Measurements from ENCODE around the gene FUNDC2. TPM values are rescaled to one million over a fixed set of nuclear protein-coding genes. Genes with fewer than 3 reads are reported as not detected.
A peak's percentile ranks its signal among the peaks of the same experiment; 100 is the strongest.

The FUNDC2 gene
- total RNA-seq, 1 experiment from 2014 or later, result 63.8 TPM

DNA sequence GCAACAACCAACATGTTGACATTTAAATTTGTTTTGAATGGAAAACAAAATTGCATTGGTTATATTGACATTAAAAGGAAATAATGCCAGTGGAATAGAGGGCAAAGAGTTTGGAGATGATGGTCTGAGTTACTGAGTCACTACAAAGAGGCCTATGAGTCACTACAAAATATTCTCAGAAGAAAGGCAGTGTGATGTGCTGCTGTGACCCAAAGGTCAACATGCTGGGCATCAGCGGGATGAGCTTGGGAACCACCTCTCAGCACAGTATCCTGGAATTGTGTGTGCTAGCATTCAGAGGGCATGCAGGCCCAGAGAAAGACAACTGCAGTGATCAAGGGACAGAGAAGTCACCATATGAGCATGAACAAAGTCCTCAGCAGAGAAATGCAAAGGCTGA lies 41.5 kb downstream of the FUNDC2 start:
- Histone ChIP-seq H3K36me3 (0 out of 2 replicates have a peak, but pooled peaks cover 2% of the 10 kb centered on the region), H3K4me1 (replicated peaks) (peaks cover 29% of the 10 kb centered on the region), H3K27ac (0 out of 2 replicates have a peak overlapping the region, but pooled peaks have one; percentile 21), H3K27me3 (replicated peaks) (no peaks in the 10 kb centered on the region), H3K4me3 (no peak overlapping the region), H3K9me3 (replicated peaks) (no peaks in the 10 kb centered on the region)
- peak; percentile 35 to 50 for DNase-seq (ENCODE audit: low read depth in 1 of 2, low spot score in 2 of 2)

DNA sequence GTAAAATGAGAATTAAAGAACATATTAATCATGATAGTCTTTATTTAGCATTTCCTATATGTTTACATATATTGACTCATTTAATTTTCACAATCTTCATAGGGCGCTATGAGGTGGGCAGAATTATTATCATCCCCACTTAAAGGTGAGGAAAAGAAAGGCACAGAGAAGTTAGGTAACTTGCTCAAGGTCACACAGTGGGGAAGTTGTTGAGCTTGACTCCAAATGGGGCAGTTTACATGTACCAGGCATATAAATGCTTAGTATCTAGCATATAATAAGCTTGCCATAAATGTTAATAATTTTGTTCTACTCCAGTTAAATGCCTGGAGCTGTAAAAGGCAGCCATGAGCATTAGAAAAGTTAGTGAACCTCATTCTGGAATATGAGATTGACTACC lies 42.8 kb downstream of the FUNDC2 start:
- no peaks in the 10 kb centered on the region for H3K27me3 ChIP-seq (replicated peaks)
- no peak overlapping the region for H3K27ac ChIP-seq
- H3K36me3 ChIP-seq, result peaks cover 6% of the 10 kb centered on the region; the same call in 1 of the 2 replicates
- H3K9me3 ChIP-seq (replicated peaks), result no peaks in the 10 kb centered on the region
- no peak for DNase-seq (ENCODE audit: low read depth in 1 of 2, low spot score in 2 of 2)
- peak overlapping the region; percentile 72 for H3K4me3 ChIP-seq
- peaks cover 29% of the 10 kb centered on the region for H3K4me1 ChIP-seq (replicated peaks)

DNA sequence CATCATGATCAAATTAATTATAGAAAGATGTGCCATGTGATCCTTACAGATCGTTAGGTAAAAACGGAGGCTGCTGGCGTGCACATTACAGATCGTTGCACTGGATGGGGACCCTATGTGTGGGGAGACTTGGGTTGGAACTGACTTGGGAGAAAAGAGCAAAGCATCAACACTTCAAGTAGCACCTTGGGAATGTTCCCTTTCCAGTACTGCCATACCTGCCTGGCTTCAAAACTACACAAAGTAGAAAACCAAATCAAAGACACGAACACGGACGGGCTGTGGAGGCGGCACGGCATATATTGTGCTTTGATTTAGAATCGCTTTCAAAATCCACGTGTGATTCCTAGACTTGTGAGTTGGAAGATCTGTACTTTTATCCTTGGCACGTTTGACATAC lies 43.4 kb downstream of the FUNDC2 start:
- H3K27ac ChIP-seq, result peak overlapping the region; percentile 95
- H3K36me3 ChIP-seq, result peaks cover 6% of the 10 kb centered on the region; the same call in 1 of the 2 replicates
- peak overlapping the region; percentile 72 for H3K4me3 ChIP-seq
- H3K27me3 ChIP-seq (replicated peaks), result no peaks in the 10 kb centered on the region
- no peaks in the 10 kb centered on the region for H3K9me3 ChIP-seq (replicated peaks)
- peak in 1 of 2 experiments; percentile 2 for DNase-seq (ENCODE audit: low read depth in 1 of 2, low spot score in 2 of 2)
- peaks cover 25% of the 10 kb centered on the region for H3K4me1 ChIP-seq (replicated peaks)

DNA sequence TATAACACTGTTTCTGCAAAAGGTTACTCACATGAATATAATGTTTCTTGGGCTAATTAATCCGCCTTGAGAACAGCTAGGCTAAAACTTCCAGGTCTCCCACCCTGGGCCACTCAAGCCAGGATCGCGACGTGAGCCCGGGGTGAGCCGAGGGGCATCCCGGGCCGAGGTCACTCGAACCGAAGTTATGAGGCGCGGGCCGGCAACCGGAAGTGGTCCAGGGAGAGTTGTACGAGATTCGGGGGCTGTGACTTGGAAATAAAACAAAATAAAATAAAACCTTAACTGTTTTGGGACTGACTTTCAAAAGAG lies 44.0 kb downstream of the FUNDC2 start:
- Histone ChIP-seq H3K36me3 (peaks cover 9% of the 10 kb centered on the region; the same call in 1 of the 2 replicates), H3K27ac (peak overlapping the region; percentile 95), H3K27me3 (replicated peaks) (no peaks in the 10 kb centered on the region), H3K9me3 (replicated peaks) (no peaks in the 10 kb centered on the region), H3K4me3 (peak overlapping the region; percentile 72), H3K4me1 (replicated peaks) (peaks cover 20% of the 10 kb centered on the region)
- no peak for DNase-seq (ENCODE audit: low read depth in 1 of 2, low spot score in 2 of 2)

DNA sequence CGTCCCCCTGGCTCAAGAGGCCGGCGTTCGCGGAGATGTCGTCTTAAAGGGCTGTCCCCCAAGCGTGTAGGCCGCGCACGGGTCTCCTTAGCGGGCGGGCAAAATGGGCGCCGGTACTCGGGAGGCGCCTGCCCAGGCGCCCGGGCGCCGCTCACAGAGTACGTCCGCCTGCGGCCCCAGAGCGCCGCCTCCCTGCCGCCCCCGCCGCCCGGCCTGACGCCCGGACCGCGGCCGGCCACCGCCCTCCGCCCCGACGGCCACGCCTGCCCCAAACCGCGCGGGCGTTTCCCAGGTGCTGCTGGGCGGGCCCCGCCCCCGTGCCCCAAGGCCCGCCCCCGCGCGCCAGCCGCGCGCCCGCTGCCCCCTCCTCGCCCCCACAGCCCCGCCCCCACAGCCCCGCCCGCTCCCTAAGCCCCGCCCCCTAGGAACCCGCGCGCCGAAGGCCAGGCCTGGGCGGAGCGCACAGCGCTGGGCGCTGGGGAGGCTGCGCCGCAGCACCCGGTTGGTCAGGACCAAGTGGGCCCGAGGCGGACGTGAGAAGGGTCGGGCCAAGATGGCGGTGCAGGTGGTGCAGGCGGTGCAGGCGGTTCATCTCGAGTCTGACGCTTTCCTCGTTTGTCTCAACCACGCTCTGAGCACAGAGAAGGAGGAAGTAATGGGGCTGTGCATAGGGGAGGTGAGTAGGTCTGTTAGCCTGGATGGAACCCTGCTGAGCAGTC lies 44.5 kb downstream of the FUNDC2 start, which contains the start of the genes BRCC3, CMC4 and MTCP1:
BRCC3 (plus strand) TSS at position 534 of the 719 bp plus-strand sequence; CDS start at position 554, 20 bp downstream.
CMC4 (minus strand) TSS at position 162 of the 719 bp plus-strand sequence. CDS start 7,113 bp downstream, outside the sequence.
MTCP1 (minus strand) TSS at position 162 of the 719 bp plus-strand sequence. CDS start 5,126 bp downstream, outside the sequence.
- H3K36me3 ChIP-seq, result peaks cover 9% of the 10 kb centered on the region; the same call in 1 of the 2 replicates
- H3K4me1 ChIP-seq (replicated peaks), result peaks cover 14% of the 10 kb centered on the region
- H3K4me3 ChIP-seq, result peak within 1 kb of the TSS; percentile 72
- peak; percentile 63 to 76 for DNase-seq (ENCODE audit: low read depth in 1 of 2, low spot score in 2 of 2)
- no peaks in the 10 kb centered on the region for H3K27me3 ChIP-seq (replicated peaks)
- H3K27ac ChIP-seq, result peak within 1 kb of the TSS; percentile 95
- no peaks in the 10 kb centered on the region for H3K9me3 ChIP-seq (replicated peaks)

DNA sequence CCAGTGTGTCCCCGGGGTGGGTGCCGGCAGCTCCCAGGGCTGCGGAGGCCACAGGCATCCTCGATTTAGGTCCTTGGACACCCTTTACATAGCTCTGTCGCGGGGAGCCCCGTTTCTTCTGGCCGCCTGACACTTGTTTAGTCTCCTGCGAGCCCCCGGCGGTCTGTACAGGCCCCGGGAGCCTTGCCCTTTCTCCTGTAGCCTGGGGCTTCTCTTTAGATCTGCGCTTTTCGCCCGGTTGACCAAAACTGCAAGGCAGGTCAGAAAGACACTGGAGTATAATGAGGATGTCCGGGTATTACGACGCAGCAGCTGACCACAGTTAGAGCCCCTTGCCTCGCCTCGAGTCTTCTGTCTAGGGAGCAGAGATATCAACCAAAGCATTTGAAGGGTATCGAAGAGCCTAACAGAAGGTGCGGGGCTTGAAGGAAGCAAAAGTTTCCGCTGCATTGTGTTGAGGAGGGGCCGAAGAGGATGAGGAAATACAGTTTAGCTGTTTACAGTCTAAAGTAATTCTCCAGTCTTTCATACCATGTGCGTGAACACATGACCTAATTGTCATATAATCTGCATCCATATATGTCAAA lies 45.1 kb downstream of the FUNDC2 start:
- no peak for DNase-seq (ENCODE audit: low read depth in 1 of 2, low spot score in 2 of 2)
- peaks cover 9% of the 10 kb centered on the region; the same call in 1 of the 2 replicates for H3K36me3 ChIP-seq

DNA sequence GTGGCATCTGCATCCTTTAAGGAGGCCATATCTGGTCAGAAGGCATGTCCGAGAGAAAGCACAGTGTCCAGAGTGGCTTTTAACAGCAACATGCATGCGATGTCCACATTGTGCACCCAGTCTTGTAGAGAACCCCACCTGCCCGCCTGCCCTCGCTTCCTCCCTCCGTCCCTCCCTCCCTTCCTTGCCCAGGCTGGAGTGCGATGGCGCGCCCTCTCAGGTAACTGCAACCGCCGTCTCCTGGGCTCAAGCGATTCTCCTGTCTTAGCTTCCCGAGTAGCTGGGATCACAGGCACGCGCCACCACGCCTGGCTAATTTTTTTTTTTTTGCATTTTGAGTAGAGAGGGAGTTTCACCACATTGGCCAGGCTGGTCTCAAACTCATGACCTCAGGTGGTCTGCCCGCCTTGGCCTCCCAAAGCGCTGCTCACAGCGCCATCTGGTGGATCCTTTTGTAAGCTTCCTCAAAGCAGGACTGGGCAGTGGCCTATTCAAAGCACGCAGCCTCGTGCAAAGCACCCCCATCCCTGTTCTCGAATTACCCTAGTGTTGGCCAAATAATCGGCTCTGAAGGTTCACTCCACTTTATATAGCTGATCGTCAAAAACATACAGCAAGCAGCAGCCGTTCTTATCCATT lies 59.7 kb downstream of the FUNDC2 start:
- no peak overlapping the region for H3K27ac ChIP-seq
- H3K9me3 ChIP-seq (replicated peaks), result no peaks in the 10 kb centered on the region
- no peaks in the 10 kb centered on the region for H3K36me3 ChIP-seq
- no peaks in the 10 kb centered on the region for H3K27me3 ChIP-seq (replicated peaks)
- H3K4me3 ChIP-seq, result no peak overlapping the region
- no peaks in the 10 kb centered on the region for H3K4me1 ChIP-seq (replicated peaks)
- peak in 1 of 2 experiments; percentile 46 for DNase-seq (ENCODE audit: low read depth in 1 of 2, low spot score in 2 of 2)

More for the DNA sequence above, 45.1 kb downstream of the FUNDC2 start:
- Histone ChIP-seq H3K27me3 (replicated peaks) (no peaks in the 10 kb centered on the region), H3K27ac (no peak overlapping the region), H3K4me1 (replicated peaks) (peaks cover 14% of the 10 kb centered on the region), H3K9me3 (replicated peaks) (no peaks in the 10 kb centered on the region), H3K4me3 (peak overlapping the region; percentile 72)

DNA sequence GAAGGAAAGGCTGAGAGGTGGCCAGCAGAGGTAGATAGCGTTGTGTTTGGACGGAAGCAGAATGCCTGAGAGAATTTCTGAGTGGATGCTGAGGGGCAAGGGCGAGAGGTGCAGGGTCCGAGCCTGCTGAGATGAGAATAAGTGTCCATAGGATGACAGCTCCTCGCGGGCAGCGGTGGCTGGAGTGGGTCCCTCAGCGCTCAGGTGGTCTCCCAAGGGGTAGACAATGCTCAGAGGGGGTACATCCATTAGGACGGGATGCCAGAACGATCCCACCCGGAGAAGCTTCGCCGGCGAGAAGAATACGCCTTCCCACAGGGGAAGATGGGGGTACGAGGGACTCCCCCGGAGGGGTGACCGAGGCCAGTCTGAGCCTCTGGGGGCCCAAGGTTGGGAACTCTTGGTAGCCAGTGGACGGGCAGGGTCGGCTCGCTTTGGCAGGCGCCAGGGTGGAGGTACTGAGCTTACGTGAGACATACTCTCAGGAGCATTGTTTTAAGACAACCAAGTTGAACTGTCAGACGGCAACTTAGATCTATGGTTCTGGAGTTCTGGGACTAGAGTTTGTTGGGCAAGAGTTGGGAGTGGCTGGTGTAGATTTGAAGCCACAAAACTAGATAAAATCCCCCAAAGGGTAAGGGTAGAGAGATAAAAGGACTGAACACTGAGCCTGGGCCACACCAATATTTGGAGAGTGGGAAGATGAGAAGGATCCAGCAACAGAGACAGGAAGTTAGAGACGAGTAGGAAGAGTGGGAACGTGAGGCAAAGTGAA lies 60.5 kb downstream of the FUNDC2 start:
- DNase-seq (ENCODE audit: low read depth in 1 of 2, low spot score in 2 of 2), result no peak
- Histone ChIP-seq H3K36me3 (no peaks in the 10 kb centered on the region), H3K4me1 (replicated peaks) (no peaks in the 10 kb centered on the region), H3K27ac (no peak overlapping the region), H3K4me3 (no peak overlapping the region), H3K27me3 (replicated peaks) (no peaks in the 10 kb centered on the region), H3K9me3 (replicated peaks) (no peaks in the 10 kb centered on the region)

DNA sequence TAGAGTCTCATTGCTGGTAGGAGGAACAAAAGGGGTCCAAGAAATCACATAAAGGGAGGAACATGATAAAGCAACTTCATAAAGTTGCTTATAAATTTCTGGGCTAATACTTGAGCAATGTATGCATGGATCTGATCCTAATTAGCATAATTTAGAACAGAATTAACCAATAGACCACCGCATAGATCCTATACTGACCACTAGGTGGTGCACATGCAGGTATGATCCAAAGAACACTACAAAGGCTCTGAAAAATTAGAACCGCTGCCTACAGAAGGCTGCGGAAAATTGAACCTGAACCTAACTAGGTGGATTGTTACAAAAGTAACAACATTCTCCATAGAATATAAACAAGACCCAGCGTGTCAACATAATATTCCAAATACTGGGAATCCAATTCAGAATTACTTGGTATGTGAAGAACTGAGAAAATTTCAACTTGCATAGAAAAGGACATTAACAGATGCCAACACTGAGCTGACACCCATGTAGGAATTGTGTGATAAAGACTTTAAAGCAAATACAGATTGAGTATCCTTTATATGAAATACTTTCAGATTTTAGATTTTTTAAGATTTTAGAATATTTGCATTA lies 67.9 kb downstream of the FUNDC2 start:
- DNase-seq (ENCODE audit: low read depth in 1 of 2, low spot score in 2 of 2), result peak in 1 of 2 experiments; percentile 2
- H3K4me3 ChIP-seq, result no peak overlapping the region
- peaks cover 9% of the 10 kb centered on the region; the same call in 1 of the 2 replicates for H3K36me3 ChIP-seq
- no peak overlapping the region for H3K27ac ChIP-seq
- no peaks in the 10 kb centered on the region for H3K27me3 ChIP-seq (replicated peaks)
- H3K9me3 ChIP-seq (replicated peaks), result no peaks in the 10 kb centered on the region
- H3K4me1 ChIP-seq (replicated peaks), result no peaks in the 10 kb centered on the region

DNA sequence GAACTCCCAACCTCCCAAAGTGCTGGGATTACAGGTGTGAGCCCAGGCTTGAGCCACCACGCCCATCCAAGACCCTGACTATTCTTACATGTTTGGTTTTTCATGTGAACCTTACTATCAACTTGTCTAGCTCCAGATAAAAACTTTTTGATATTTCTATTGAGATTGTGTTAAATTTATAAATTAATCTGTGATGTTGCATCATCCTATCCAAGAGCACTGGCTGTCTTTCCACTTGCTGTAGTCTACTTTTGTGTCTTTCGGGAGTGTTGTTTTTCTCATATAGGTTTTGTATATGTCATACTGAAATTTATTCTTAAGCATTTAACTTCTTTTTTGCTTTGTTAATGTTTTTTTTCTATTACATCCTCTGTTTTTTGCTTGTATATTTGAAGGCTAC lies 79.3 kb downstream of the FUNDC2 start:
- Histone ChIP-seq H3K4me1 (replicated peaks) (no peaks in the 10 kb centered on the region), H3K9me3 (replicated peaks) (no peaks in the 10 kb centered on the region), H3K36me3 (0 out of 2 replicates have a peak, but pooled peaks cover 3% of the 10 kb centered on the region), H3K4me3 (no peak overlapping the region), H3K27me3 (replicated peaks) (no peaks in the 10 kb centered on the region), H3K27ac (no peak overlapping the region)
- DNase-seq (ENCODE audit: low read depth in 1 of 2, low spot score in 2 of 2), result no peak

DNA sequence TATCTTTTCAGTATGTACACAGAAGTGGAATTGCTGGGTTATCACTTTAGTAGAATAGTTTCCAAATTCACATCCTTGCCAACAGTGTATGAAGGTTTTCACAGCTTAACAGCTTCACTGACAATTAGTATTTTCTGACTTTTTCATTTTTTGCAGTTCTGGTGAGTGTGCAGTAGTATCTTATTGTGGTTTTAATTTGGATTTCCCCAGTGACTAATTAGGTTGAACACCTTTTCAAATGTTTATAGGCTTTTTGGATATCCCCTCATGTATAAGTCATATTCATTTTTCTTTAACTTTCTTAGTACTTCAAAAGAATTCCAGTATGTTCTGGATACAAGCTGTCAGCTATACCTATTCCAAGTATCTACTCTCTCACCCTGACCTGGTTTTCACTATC lies 81.8 kb downstream of the FUNDC2 start:
- Histone ChIP-seq H3K9me3 (replicated peaks) (no peaks in the 10 kb centered on the region), H3K36me3 (0 out of 2 replicates have a peak, but pooled peaks cover 5% of the 10 kb centered on the region), H3K27me3 (replicated peaks) (no peaks in the 10 kb centered on the region), H3K27ac (no peak overlapping the region), H3K4me3 (no peak overlapping the region), H3K4me1 (replicated peaks) (no peaks in the 10 kb centered on the region)
- no peak for DNase-seq (ENCODE audit: low read depth in 1 of 2, low spot score in 2 of 2)

All from SJSA1 (cell line).